Activated CD4-positive, alpha-beta T cell treated with anti-CD3 and anti-CD28 coated beads, Interleukin-10, Interleukin-2, amounts not matched to agents 100 ng/mL and 50 ng/mL, durations not matched to agents 16 hours and 8 hours (primary cell): ENCODE results near the gene ATG9A.
"Not testable (repeated sequence)": the region's sequence is repeated elsewhere in the genome, so short reads cannot be mapped to it uniquely, and the experiment has no call there.

Experiments
- DNase-seq: peaks from one replicate; pipeline ENCODE4 v3.0.0-alpha.2; 2020

ATG9A gene

DNA sequence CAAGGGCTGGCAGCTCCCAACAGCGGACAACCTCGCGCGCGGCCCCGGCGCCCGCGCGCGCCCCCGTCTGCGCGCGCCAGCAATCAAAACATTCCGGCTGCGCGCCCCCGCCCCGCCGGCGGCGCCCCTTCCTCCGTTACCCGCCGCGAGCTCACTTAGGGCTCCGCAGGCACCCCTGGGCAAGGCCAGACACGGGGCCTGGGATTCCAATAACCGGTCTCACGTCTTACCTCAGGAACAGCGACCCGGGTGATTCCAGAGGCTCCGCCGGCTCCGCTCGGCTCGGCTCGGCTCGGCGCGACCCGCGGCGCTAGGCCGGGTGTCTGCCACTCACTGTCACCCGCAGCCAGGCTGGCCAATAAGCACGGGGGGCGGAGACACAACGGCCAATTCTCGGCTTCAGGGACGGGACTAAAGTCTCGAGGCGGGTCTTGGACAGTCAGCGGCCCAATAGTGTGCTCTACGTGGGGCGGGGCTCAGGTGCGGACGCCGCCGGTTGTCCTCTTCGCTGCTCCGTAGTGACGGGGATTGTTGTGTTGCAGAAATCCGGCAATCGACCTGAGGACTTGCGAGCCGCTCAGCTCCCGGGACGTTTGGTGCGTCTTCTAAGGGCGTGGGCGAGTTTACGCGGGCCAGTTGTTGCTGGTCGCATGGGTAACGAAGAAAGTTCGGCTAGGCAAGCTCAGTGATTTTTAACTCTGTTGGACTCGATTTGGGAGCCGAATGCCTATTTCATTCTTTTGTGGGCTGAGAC is at the start of gene ATG9A, which contains the start of gene ANKZF1:
TSS of gene ATG9A (minus strand) at position 332 of the 754 bp plus-strand sequence. CDS start 1,612 bp downstream, outside the sequence.
TSS of gene ANKZF1 (plus strand) at position 502 of the 754 bp plus-strand sequence. CDS start 452 bp downstream, outside the sequence.
- peak; percentile 99 for DNase-seq

- DNase-seq: no peak
These were observed 49.3 kb upstream of the ATG9A start for GRCh38 chr2:219278655-219279150.

DNA sequence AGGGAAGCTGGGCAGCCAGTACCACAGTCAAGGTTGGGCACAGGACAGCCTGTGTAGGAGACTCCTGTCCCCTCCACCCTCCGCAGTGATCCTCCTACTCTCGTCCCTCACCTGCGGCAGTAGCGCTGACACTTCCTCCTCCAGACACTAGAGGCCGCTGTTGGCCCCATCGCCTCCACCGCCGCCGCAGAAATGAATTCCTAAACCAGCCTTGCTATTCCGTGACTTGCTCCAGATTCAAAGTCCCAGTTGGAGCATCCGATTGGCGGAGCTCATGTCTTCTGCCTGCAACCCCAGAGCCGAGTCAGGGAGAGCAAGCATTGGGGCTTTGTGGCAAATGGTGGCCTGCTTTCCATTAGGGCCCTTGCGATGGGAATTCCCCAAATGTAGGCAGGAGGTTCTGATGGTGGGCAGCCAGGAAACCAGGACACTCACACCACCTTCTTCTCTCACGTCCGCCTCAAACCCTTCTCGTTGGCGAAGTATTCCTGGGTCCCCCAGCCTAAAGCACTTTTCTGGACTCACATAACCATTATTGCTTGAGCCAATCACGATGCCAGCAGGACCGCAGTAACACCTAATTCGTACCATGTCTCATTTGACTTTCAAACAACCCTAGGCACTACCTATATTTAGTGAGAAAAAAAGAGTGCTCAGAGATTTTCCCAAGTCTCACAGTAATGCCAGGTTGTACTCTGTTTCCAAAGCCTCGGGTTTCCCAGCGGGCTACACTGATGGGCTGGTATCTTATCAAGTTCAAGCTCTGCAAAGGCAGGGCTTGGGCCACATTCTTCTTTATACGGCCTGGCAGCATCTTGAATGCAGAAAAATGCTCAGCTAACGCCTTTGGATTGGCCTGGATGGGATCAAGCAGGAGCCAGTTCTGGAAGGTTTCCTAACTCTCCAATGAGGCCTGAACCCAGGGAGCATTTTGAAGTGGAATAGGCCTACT is 48.5 kb upstream of the ATG9A start:
- DNase-seq: peak; percentile 79

GRCh38 chr2:219274361-219274921 is 45.0 kb upstream of the ATG9A start:
- no peak for DNase-seq

DNA sequence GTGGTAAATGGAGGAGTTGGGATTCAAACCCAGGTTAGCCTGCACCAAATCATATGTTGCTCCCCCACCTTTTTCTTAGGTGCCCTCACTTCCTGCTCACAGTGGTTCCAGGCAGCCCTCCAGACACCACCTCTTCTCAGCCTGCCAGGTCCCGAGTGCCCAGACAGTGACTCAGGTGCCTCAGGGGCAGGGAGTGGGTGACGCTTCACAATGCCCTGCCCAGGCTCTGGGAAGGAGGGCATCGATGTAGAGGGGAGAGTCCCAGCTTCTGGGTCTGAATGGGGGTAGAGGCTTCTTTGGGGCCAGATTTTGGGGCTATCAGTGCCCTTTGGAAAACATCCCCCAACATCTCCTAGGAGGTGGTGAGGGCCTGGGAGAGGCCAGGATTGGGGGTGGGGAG is 44.5 kb upstream of the ATG9A start:
- no peak for DNase-seq

DNA sequence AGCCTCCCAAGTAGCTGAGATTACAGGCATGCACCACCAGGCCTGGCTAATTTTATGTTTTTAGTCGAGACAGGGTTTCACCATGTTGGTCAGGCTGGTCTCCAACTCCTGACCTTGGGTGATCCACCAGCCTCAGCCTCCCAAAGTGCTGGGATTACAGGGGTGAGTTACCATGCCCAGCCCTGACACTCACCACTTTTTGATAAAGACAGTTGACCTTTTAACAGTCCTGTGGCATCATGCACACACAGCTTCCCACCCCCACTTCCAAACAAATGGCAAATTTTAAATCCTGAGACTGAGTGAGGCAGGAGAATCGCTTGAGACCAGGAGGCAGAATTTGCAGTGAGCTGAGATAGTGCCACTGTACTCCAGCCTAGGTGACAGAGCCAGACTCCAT is 43.6 kb upstream of the ATG9A start:
- DNase-seq: no peak

DNA sequence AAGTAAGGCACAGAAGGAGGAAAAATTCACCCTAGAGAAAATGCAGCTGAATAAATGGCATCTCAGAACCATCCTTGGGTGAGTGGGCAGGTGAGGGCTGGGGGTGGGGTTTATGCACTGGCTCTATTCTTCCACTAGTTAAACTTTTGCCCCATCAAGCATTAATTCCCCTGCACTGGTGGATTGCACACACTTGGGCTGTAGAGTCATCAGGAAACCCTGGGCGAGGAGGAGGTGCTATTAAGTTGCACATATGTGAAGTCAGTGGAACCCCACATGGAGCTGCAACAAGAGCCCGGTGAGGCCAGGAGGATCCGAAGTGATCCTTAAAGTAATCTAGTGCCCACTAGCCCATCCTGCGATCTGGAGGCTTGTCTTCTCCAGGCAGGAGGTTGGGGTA is 42.9 kb upstream of the ATG9A start:
- DNase-seq: no peak

DNA sequence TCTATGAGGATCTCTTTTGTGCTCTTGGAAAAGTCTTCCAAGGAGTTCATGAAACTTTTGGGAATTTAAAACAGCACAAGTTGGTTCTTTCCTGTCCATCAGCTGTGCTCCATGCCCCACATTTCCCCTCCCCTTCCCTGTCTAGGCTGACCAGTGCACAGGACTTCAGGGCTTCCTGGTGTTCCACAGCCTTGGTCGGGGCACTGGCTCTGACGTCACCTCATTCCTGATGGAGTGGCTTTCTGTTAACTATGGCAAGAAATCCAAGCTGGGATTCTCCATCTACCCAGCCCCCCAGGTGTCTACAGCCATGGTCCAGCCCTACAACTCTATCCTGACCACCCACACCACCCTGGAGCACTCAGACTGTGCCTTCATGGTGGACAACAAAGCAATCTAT is 41.6 kb upstream of the ATG9A start:
- DNase-seq: no peak

GRCh38 chr2:219270055-219270372 is 40.6 kb upstream of the ATG9A start:
- DNase-seq: no peak

DNA sequence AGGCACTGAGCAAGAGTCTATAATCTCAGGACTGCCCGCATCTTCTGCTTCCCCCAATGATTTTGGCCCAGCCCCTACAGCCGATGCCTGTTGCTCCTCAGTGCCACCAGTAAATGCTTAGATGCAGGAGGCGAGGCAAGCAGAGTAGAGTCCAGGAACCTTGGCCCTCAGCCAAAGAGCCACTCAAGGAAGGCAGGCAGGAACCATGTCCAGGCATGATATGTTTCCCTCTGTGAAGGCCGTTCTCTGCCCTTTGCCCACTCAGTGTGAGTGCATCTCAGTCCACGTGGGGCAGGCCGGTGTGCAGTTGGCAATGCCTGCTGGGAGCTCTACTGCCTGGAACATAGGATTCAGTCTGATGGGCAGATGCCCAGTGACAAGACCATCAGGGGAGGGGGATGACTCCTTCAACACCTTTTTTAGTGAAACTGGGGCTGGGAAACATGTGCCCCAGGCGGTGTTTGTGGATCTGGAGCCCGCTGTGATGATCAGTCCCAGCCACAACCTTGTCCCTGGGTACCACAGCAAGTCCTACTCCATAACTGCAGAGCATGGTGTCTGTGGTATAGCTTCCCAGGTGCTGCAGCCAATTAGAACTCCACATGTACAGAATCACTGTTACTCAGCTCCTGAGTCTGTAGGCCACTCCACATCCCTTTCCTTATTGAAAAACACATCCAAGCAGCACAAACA is 40.1 kb upstream of the ATG9A start:
- no peak for DNase-seq

- DNase-seq: no peak
These were observed 38.9 kb upstream of the ATG9A start for GRCh38 chr2:219268294-219268693.

DNA sequence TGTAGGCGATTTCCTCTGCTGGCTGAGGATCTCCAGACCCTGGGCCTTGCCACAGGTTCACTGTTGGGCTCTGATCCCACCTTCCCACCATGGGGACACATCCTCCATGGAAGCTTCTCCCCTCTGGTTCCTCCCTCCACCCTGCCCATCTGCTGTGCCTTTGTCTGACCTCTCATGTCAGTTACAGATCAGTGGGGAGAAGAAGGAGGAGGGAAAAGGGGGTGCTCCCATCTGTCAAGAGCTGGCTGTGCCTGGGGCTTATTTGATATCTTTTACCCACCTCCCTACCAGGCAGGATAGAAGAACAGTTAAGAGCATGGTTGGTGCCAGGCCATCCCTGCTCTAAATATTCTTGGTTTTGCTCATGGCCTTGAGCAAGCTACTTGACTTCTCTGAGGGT is 37.5 kb upstream of the ATG9A start:
- DNase-seq: no peak

- DNase-seq: no peak
These were observed 36.8 kb upstream of the ATG9A start for GRCh38 chr2:219266232-219266631.

DNA sequence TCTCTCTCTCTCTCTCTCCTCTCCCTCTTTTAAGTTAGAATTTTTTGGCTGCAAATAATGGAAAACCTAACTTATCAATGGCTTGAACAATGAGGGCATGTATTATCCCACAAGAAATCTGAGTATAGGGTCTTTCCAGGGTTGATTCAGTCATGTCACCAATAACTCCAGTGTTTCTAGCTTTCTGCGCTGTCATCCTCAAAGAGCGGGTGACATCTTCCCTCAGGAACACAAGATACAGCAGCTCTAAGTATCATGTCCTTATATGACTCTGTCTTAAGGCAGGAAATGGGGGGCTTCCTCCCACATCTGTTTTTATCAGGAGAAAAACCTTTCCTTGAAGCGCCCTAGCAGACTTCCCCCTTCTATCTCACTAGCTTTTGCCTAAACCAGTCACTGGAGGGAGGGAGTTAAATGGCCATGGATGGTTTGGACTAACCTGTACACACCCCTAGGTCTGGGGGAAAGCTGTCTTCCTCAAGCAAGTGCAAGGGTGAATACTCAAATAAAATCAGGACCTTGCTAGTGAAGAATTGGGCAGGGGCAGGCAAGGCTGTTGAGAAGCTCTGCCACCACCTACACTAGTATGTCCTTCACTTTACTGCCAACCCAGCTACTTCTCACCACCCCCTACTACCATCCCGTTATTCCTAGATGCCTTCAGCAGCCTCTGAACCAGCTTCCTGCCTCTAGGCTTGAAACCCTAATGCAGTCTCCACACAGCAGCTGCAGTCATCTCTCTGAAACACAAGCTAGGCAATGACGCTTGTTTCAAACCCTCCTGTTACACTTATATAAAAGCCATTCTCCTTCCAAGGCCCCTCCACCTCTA is 31.8 kb upstream of the ATG9A start:
- DNase-seq: no peak

GRCh38 chr2:219258942-219259341 is 29.5 kb upstream of the ATG9A start:
- not testable (repeated sequence) for DNase-seq

DNA sequence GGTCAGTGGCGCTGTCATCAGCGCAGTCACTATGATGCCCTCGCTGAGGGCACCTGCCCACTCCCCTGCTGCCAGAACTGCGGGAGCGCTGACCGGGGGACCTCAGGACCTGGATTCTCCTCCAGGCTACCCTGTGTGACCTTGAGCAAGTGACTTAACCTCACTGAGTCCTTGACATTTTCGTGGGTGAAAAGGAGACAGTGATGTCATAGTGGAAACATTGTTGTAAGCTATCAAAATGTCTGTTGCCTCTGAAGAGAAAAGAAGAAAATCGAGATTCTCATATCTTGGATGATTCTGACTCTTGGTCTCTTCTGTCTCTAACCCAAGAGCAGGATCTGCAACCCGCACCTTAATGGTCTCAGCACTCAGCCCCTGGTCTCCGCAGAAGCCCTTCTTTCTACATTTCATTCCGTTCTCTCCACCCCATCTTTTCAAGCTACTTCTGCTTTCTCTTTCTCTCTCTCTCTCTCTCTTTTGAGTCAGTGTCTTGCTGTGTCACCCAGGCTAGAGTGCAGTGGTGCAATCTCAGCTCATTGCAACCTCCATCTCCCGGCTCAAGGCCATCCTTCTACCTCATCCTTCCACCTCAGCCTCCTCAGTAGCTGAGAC is 25.3 kb upstream of the ATG9A start:
- DNase-seq: peak; percentile 68

DNA sequence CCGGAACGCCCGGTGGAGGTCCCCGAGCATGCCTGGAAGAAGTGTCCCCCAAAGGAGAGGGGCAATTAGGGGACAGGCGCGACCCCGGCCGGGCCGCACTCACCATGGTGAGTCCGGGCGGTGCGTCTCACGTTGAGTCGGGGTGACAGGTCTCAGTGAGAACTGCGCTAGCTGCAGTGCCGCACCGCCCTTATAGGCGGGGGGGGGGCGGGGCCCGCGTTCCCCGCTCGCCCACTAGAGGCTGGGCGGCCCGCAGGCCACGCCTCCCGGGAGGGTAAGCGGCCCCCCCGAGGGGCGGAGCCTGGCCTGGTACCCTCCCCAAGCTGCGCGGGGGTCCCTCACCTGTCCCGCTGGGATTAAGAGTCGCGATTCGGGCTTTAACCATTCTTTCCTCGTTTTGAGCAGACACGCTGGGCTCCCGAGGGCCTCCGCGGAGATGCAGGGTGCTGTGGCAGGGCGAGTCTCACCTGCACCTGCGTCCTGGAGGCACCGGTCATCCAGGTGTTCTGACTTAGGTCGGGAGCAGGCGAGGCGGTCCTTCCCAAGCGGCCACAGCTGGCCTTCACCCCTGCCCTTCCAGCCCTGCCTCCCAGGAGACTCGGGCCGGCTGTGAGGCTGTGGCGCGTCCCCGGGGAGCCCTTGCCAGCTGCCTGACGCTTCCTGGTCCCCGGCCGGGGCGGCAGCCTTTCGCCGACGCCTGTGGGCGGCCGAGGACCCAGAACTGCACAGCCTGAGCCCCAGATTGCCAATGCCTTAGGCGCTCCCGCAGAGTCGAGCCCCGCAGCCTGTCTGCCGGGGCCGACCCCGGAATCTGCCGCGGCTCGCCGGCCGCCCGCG is 24.5 kb upstream of the ATG9A start, which contains the start of gene TUBA4A:
TSS of gene TUBA4A (minus strand) at position 166 of the 837 bp plus-strand sequence. CDS start at position 106, 60 bp downstream.
- DNase-seq: peak; percentile 93

- DNase-seq: peak; percentile 78
These were observed 23.7 kb upstream of the ATG9A start, which contains the start of gene TUBA4B for GRCh38 chr2:219252900-219253752. TSS of gene TUBA4B (plus strand) at chr2:219253243. CDS start at chr2:219253408, 165 bp downstream.

- DNase-seq: no peak
These were observed 23.1 kb upstream of the ATG9A start for GRCh38 chr2:219252570-219252899.
